Uterine smooth muscle cell (primary cell): ENCODE results near the gene YKT6. TPM values are rescaled to one million over a fixed set of nuclear protein-coding genes. Genes with fewer than 3 reads are reported as not detected.

Experiments
- total RNA-seq: library from RNA; depleted of rRNA; stranded (reverse); fragments of >200 nt; gene quantifications from 2 replicates; pipeline ENCODE4 v1.2.3, GENCODE V29; 2014

Gene YKT6
- total RNA-seq: 75.2 and 120 TPM in 2 replicates

DNA sequence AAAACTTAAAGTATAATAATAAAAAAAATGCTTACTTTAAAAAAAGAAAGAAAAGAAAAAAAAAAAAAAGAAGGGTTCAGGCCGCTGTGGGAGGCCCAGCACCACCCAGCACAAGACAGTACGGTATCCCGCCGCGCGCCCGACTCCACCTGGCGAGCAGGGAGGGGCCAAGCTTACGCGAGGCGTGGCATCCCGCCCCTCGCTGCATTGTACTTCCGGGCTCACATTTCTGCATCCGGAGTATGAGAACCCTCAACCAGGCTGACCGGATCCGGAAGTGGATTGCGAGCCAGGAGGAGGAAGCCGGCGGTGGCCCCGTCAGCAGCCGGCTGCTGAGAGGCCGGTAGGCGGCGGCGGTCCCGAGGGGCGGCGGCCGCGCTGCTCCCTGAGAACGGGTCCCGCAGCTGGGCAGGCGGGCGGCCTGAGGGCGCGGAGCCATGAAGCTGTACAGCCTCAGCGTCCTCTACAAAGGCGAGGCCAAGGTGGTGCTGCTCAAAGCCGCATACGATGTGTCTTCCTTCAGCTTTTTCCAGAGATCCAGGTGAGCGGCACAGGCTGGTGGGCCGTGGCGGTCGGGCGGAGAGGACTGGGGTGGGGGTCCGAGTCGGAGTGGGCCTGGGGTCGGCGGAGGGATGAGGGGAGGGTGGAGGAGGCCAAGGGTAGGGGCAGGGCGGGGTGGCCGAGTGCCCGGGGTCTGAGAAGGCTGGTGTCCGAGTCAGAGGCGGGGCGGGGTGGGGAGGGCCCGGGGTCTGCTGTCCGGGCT lies at the start of gene YKT6:
Gene YKT6, plus strand, starts transcription at position 280 of the 763 bp plus-strand sequence. Its CDS starts 158 bp downstream, at position 438.

DNA sequence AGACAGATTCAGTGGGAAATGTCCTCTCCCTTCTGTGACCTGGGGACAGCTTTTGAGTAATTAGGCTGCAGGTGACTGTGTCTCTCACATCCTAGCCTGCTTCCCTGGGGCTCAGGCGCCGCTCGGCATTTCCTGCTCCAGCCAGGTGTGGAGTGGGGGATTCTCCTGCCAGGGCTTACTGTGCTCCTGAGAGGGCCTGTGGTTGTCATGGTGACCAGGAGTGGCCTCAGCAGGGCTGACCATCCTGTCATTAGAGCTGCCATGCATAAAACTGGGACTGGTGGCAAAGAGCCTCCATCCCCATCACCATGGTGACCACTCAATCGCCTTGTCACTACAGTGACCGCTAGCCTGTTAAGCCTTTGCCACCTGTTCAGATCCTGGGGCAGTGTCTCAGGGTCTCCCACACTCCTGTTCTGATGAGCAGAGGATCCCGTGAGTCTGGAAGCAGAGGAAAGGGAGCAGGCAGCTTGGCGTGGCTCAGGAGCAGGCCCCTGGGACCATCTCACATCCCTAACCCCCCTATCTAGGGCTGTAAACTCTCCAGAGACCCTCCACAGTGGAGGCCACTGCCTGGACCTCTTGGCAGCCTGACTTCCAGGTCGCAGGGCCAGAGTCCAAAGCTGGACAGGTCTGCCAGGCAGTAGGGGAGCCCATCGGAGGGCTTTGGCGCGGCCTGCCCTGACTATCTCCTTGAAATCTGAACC lies 11.3 kb upstream of the YKT6 start, which contains the start of gene GCK:
Gene GCK, minus strand, starts transcription at position 154 of the 707 bp plus-strand sequence. CDS start 486 bp downstream, outside the sequence.

Other genes with a start within 250 kb of the YKT6 start
- not detected in 2 replicates for gene SPDYE1, start 203.1 kb upstream of the YKT6 start, total RNA-seq
- 160 and 204 TPM in 2 replicates for gene DBNL, start 156.3 kb upstream of the YKT6 start, total RNA-seq
- 0.33 and 0.37 TPM in 2 replicates for gene PGAM2, start 135.4 kb upstream of the YKT6 start, total RNA-seq
- gene POLM, start 118.4 kb upstream of the YKT6 start, total RNA-seq: 16.9 and 23.5 TPM in 2 replicates
- gene AEBP1, start 96.6 kb upstream of the YKT6 start, total RNA-seq: 62.5 and 165 TPM in 2 replicates
- gene POLD2, start 77.4 kb upstream of the YKT6 start, total RNA-seq: 95.3 and 141 TPM in 2 replicates
- gene MYL7, start 59.6 kb upstream of the YKT6 start, total RNA-seq: not detected in 2 replicates
- gene GCK, start 11.5 kb upstream of the YKT6 start, total RNA-seq: 0.55 and 0.62 TPM in 2 replicates
- gene CAMK2B, start 124.6 kb downstream of the YKT6 start, total RNA-seq: under 0.01 TPM in 1 of 2 replicates, not detected in the other